RWPE1 (cell line): Measurements from ENCODE around the gene MEX3A.

ENCODE experiments used
- CTCF ChIA-PET: fragments of 350-600 bp; sonication (Branson Sonifier 250); formaldehyde crosslinking; extraction: SDS; loops from one replicate; lab custom pipeline; 2021; lab: Yijun Ruan, JAX
- POLR2A ChIA-PET: fragments of 400-600 bp; formaldehyde crosslinking; extraction: SDS; loops from one replicate; lab custom pipeline; 2020; ENCODE audit warnings: antibody characterized with exemption; ENCODE audit not compliant: low non-redundant PET; lab: Yijun Ruan, JAX
- DNase-seq: peaks from one replicate; pipeline ENCODE4 v3.0.0; 2012; ENCODE audit warnings: low spot score
- H3K27ac ChIP-seq: fragments of 450-650 bp; 2 replicates; pipeline ENCODE4 v1.5.1; 2017
- TF ChIP-seq, protein P1 (sequence below): fragments of 450-650 bp; conservative IDR thresholded peaks from 2 replicates; pipeline ENCODE4 v1.5.1; 2017; ENCODE audit warnings: low read depth, mild to moderate bottlenecking

MEX3A gene

DNA sequence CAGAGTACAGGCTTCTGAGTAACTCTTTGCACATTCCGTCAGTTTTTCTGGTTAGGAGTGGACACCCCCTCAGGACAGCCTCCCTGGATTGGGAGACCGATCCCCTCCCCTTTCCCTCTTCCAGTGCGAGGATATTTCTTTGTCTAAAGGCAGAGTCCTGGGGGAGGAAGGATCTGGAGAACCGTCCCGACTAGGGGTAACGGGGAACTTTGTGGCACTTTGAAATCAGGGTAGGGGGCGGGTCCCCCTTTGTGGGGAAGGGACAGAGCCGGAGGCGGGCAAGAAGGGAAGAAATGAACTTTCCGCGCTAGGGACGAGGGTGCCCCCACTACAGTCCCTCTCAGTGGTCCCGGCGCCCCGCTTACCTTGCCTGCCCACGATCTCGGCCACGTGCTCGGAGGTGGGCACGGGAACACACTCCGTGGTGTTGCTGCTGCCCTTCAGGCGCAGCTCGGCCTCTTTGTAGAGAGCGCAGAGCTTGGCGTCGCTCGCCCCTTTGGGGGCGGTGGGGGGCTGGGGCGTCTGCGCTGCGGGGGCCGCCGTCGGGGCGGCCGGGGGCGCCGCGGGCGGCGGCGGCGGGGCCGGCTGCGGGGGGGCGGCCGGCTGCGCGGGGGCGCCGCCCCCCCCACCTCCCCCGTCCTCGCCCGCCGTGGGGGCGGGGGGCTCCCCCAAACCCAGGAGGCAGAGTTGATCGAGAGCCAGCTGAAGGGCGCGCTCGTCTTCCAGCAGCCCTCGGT lies 917 bp downstream of the MEX3A start:
- peak overlapping the region; percentile 79 for H3K27ac ChIP-seq
- ChIA-PET CTCF (interaction anchor here (0.7 kb wide), 2 partner anchors 143 to 147 kb away, joined by 3 to 4 read pairs; partner anchors contain the start of gene KHDC4), POLR2A (no interaction called here)
- TF ChIP-seq, protein P1, sequence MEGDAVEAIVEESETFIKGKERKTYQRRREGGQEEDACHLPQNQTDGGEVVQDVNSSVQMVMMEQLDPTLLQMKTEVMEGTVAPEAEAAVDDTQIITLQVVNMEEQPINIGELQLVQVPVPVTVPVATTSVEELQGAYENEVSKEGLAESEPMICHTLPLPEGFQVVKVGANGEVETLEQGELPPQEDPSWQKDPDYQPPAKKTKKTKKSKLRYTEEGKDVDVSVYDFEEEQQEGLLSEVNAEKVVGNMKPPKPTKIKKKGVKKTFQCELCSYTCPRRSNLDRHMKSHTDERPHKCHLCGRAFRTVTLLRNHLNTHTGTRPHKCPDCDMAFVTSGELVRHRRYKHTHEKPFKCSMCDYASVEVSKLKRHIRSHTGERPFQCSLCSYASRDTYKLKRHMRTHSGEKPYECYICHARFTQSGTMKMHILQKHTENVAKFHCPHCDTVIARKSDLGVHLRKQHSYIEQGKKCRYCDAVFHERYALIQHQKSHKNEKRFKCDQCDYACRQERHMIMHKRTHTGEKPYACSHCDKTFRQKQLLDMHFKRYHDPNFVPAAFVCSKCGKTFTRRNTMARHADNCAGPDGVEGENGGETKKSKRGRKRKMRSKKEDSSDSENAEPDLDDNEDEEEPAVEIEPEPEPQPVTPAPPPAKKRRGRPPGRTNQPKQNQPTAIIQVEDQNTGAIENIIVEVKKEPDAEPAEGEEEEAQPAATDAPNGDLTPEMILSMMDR = no peak
- DNase-seq = no peak

DNA sequence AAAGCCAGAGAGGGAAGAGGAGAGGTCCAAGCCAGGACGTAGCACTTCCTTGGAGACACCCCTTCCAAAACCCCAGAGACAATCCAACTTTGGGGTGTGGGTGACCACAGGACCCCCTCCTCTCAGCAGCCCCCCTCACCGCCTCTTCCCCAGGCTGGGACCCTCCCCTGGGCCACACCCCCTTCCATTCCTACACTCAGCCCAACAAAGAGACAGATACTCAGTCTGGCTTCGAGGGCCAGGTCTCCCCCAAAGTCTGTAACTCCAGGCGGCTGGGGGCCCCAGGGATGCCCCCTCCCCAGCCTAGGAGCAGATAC lies 1.4 kb downstream of the MEX3A start:
- ChIA-PET CTCF (no interaction called here), POLR2A (no interaction called here)
- TF ChIP-seq, protein P1 = no peak
- DNase-seq = no peak
- H3K27ac ChIP-seq = peak overlapping the region; percentile 79

DNA sequence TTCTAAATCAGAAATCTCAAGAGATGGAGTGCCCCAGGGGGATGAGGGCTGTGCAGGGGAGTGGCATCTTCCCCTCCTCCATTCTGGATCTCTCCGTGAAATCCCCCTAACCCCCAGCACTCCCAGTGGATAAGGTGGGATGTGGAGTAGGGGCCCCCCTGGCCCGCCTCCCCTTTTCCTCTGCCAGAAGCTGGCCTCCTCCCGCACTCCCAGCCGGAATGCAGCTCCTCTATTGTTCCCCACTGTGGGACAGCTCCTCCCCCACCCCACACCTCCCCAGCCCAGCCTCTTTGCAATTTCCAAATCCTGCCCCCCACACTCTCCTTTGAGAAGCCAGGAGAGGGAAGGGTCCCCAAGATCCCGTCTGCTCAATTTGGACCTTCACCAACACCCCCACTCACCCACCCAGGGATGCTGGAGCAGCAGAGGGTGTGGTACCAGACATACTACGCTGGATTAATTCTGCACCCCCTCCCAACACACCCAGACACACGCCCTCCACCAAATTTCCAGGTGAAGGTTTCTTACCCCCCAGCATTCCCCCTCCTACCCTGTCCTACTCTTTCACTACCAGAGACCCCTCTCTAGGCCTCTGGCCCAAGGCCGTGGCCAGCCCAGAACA lies 1.9 kb downstream of the MEX3A start:
- TF ChIP-seq, protein P1 = no peak
- POLR2A ChIA-PET = no interaction called here
- CTCF ChIA-PET = interaction anchor here (0.6 to 0.8 kb wide), 2 partner anchors 11 to 14 kb away, joined by 3 read pairs; no protein-coding TSS in a partner anchor
- peak overlapping the region; percentile 79 for H3K27ac ChIP-seq
- DNase-seq = no peak

DNA sequence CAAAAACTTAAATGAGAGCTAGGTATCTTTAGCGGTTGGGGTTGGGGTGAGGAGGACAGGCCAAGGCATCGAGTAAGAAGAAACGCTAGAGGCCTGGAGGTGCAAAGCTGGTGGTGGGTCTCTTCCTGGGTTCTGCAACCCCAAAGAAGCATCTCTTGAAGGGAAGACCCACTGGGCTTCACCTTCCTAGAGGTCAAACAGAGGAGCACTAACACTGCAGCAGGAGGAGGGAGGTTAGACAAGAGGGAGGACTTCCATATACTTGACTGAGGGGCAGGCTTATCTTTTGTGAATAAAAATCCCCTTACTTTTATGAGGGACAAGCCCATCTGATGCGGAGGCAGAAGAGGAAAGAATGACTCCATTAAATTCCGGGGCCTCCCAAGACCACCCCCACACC lies 2.5 kb downstream of the MEX3A start:
- TF ChIP-seq, protein P1 = no peak
- no peak for DNase-seq
- POLR2A ChIA-PET = no interaction called here
- CTCF ChIA-PET = interaction anchor here (0.6 to 0.8 kb wide), 2 partner anchors 10 to 13 kb away, joined by 3 read pairs; no protein-coding TSS in a partner anchor
- peak overlapping the region; percentile 79 for H3K27ac ChIP-seq

DNA sequence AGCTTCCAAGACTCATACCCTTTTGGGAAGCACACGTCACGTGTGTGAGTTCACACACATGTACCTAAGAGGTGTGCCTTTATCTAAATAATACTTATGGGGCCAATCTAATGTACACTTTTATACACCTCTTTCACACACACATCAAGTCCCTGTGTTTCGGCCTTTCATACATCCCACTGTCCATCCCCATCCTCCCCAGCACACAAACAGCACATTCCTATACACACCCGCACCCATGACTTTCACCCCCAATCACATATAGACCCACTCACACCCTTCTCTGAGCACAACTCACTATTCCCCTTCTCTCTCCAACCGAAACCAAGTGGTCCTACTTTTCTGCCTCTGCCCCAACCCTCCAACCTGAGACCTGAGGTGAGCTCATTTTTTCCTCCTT lies 3.5 kb downstream of the MEX3A start:
- no peak for DNase-seq
- ChIA-PET CTCF (interaction anchor here (1.2 kb wide), 1 partner anchor 12 kb away, joined by 3 read pairs; no protein-coding TSS in a partner anchor), POLR2A (no interaction called here)
- TF ChIP-seq, protein P1 = no peak
- H3K27ac ChIP-seq = peak overlapping the region; percentile 33

DNA sequence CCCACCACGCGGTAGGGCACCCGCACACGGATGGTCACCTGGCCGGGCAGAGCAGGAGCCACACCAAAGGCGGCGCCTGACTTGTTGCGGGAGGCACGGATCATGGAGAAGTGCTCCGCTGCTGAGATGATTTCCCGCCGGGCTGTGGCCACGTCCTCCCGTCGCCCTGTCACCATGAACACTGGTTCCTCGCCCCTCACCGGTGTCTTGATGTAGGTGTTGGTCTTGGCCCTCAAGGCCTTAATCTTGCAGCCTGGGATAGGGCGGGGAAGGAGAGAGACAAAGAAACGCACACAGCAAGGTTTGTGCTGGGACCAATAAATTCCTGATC lies 4.9 kb downstream of the MEX3A start:
- H3K27ac ChIP-seq = 0 out of 2 replicates have a peak overlapping the region, but pooled peaks have one; percentile 6
- no peak for DNase-seq
- TF ChIP-seq, protein P1 = no peak
- ChIA-PET CTCF (no interaction called here), POLR2A (no interaction called here)
